ENCODE measurements around the gene SNRPD2. TPM values are rescaled to one million over a fixed set of nuclear protein-coding genes. Genes with fewer than 3 reads are reported as not detected.

The SNRPD2 gene
- total RNA-seq, 1 donor from 2014 or later: 635 TPM

- Mint-ChIP-seq H3K27ac (ENCODE audit: unreplicated experiment) (no peak overlapping the region), H3K9me3 (no peaks in the 10 kb centered on the region), H3K27me3 (ENCODE audit: low read depth) (peaks cover 21% of the 10 kb centered on the region), H3K4me1 (peaks cover 45% of the 10 kb centered on the region), H3K4me3 (peak overlapping the region; percentile 72), H3K36me3 (ENCODE audit: low read depth) (no peaks in the 10 kb centered on the region)
- DNase-seq (ENCODE audit: low read depth, low spot score): no peak
- no peak for TF ChIP-seq CTCF (conservative IDR thresholded peaks at IDR 0.05)
Observed at GRCh38 chr19:45640849-45641273, 50.9 kb downstream of the SNRPD2 start.

- peaks cover 42% of the 10 kb centered on the region for H3K4me1 Mint-ChIP-seq
- TF ChIP-seq CTCF (conservative IDR thresholded peaks at IDR 0.05): no peak
- no peaks in the 10 kb centered on the region for H3K9me3 Mint-ChIP-seq
- H3K27ac Mint-ChIP-seq (ENCODE audit: unreplicated experiment): no peak within 1 kb of the TSS
- DNase-seq (ENCODE audit: low read depth, low spot score): peak; percentile 47
- H3K36me3 Mint-ChIP-seq (ENCODE audit: low read depth): no peaks in the 10 kb centered on the region
- H3K27me3 Mint-ChIP-seq (ENCODE audit: low read depth): peaks cover 12% of the 10 kb centered on the region
- peak within 1 kb of the TSS; percentile 92 for H3K4me3 Mint-ChIP-seq
Observed at GRCh38 chr19:45638930-45639729, 52.6 kb downstream of the SNRPD2 start, which contains the start of gene EML2. Gene EML2 (minus strand): TSS chr19:45639397. CDS start chr19:45639376, 21 bp downstream.

GRCh38 chr19:45637890-45638667 lies 53.7 kb downstream of the SNRPD2 start:
- no peaks in the 10 kb centered on the region for H3K9me3 Mint-ChIP-seq
- H3K27me3 Mint-ChIP-seq (ENCODE audit: low read depth): peaks cover 3% of the 10 kb centered on the region
- H3K36me3 Mint-ChIP-seq (ENCODE audit: low read depth): no peaks in the 10 kb centered on the region
- no peak for DNase-seq (ENCODE audit: low read depth, low spot score)
- TF ChIP-seq CTCF (conservative IDR thresholded peaks at IDR 0.05): no peak
- peak overlapping the region; percentile 92 for H3K4me3 Mint-ChIP-seq
- H3K27ac Mint-ChIP-seq (ENCODE audit: unreplicated experiment): no peak overlapping the region
- peaks cover 33% of the 10 kb centered on the region for H3K4me1 Mint-ChIP-seq

Small RNAs within 50 kb of the gene (microRNA-seq; reads per million reads assigned to microRNA genes)
- gene MIR330 (365 reads per million, percentile 73 among the genes with 10 or more reads in this experiment), gene MIR642A (not detected), gene MIR642B (not detected)

Other genes starting within 250 kb of the SNRPD2 start
- gene FOSB, start 224.0 kb downstream of the SNRPD2 start, total RNA-seq: 0.26 and 0.45 TPM in 2 replicates
- gene RTN2, start 194.9 kb downstream of the SNRPD2 start, total RNA-seq: 16.2 and 19.8 TPM in 2 replicates
- gene PPM1N, start 193.5 kb downstream of the SNRPD2 start, total RNA-seq: not detected in 2 replicates
- 46.1 and 49.9 TPM in 2 replicates for gene VASP, start 184.5 kb downstream of the SNRPD2 start, total RNA-seq
- gene OPA3, start 107.2 kb downstream of the SNRPD2 start, total RNA-seq: 14.8 and 15.7 TPM in 2 replicates
- not detected in 2 replicates for gene GPR4, start 89.7 kb downstream of the SNRPD2 start, total RNA-seq
- gene EML2, start 52.6 kb downstream of the SNRPD2 start, total RNA-seq: 15.0 and 20.2 TPM in 2 replicates
- 0.96 and 1.0 TPM in 2 replicates for gene GIPR, start 23.7 kb downstream of the SNRPD2 start, total RNA-seq
- 11.4 and 11.8 TPM in 2 replicates for gene QPCTL, start 713 bp upstream of the SNRPD2 start, total RNA-seq
- gene FBXO46, start 38.9 kb upstream of the SNRPD2 start, total RNA-seq: 27.2 and 30.3 TPM in 2 replicates
- not detected in 2 replicates for gene MEIOSIN, start 41.5 kb upstream of the SNRPD2 start, total RNA-seq
- gene SIX5, start 77.3 kb upstream of the SNRPD2 start, total RNA-seq: 36.8 and 38.6 TPM in 2 replicates
- gene DMPK, start 90.5 kb upstream of the SNRPD2 start, total RNA-seq: 114 and 118 TPM in 2 replicates
- 107 and 110 TPM in 2 replicates for gene DMWD, start 100.9 kb upstream of the SNRPD2 start, total RNA-seq
- 0.32 and 0.44 TPM in 2 replicates for gene RSPH6A, start 123.4 kb upstream of the SNRPD2 start, total RNA-seq
- 105 and 115 TPM in 2 replicates for gene SYMPK, start 171.2 kb upstream of the SNRPD2 start, total RNA-seq
- not detected in 2 replicates for gene FOXA3, start 172.4 kb upstream of the SNRPD2 start, total RNA-seq
- 28.6 and 33.1 TPM in 2 replicates for gene IRF2BP1, start 194.2 kb upstream of the SNRPD2 start, total RNA-seq
- gene MYPOP, start 210.7 kb upstream of the SNRPD2 start, total RNA-seq: 9.1 and 9.6 TPM in 2 replicates
- gene NANOS2, start 222.8 kb upstream of the SNRPD2 start, total RNA-seq: not detected in 2 replicates

Measured in neural crest cell (in vitro differentiated cells).